ENCODE results near the gene RAB7B. TPM values are rescaled to one million over a fixed set of nuclear protein-coding genes. Genes with fewer than 3 reads are reported as not detected.
A peak's percentile ranks its signal among the peaks of the same experiment; 100 is the strongest.

Gene RAB7B
- total RNA-seq, 1 experiment from 2014 or later, result 0.22 TPM

GRCh38 chr1:205936846-205937586, 66.2 kb downstream of the RAB7B start:
- ChIA-PET POLR2A (no interaction called here), CTCF (no interaction called here), RAD21 (ENCODE audit: low non-redundant PET in 1 of 2, low total read pairs in 2 of 2, uncharacterized antibody in 2 of 2, unreplicated experiment in 2 of 2) (no interaction called here)
- peaks cover 12 to 37% of the 10 kb centered on the region in 2 experiments for H3K4me1 ChIP-seq (ENCODE audit: control insufficient read depth in 1 of 2, insufficient read depth in 2 of 2, low read length in 2 of 2)
- no peak overlapping the region for H3K9ac ChIP-seq (ENCODE audit: low read length)
- intact Hi-C loops (cut with micrococcal nuclease), result no loop called here
- TF ChIP-seq RAD21 (IDR thresholded peaks at IDR 0.05; ENCODE audit: low read depth), result no peak
- no peak for TF ChIP-seq SP1 (IDR thresholded peaks at IDR 0.05; ENCODE audit: low read depth)
- TF ChIP-seq SRF (IDR thresholded peaks at IDR 0.05; ENCODE audit: low read depth), result no peak
- TF ChIP-seq SIN3A (IDR thresholded peaks at IDR 0.05; ENCODE audit: low read depth), result no peak
- no peak for TF ChIP-seq TCF7L2 (IDR thresholded peaks at IDR 0.05; ENCODE audit: borderline replicate concordance, extremely low read depth, insufficient read depth, insufficient read length)
- TF ChIP-seq FOSL1 (IDR thresholded peaks at IDR 0.05; ENCODE audit: low read depth), result 0 out of 2 replicates have a peak, but pooled peaks have one; percentile 28
- no peak for TF ChIP-seq CBX3 (IDR thresholded peaks at IDR 0.05; ENCODE audit: low read depth)
- no peaks in the 10 kb centered on the region for H3K27me3 ChIP-seq (ENCODE audit: insufficient read depth, low read length)
- no peaks in the 10 kb centered on the region for H3K9me3 ChIP-seq (ENCODE audit: control insufficient read depth in 1 of 2, insufficient read depth in 1 of 2, low read depth in 1 of 2, low read length in 2 of 2)
- H4K20me1 ChIP-seq (ENCODE audit: insufficient read depth), result no peaks in the 10 kb centered on the region
- peak overlapping the region; percentile 31 for H3K4me2 ChIP-seq (ENCODE audit: low read length)
- ATAC-seq, result peak; percentile 38; the same call in 1 of the 2 replicates
- H3K27ac ChIP-seq (ENCODE audit: low read depth, low read length), result no peak overlapping the region
- no peaks in the 10 kb centered on the region for H3K36me3 ChIP-seq (ENCODE audit: control insufficient read depth in 1 of 2, insufficient read depth in 2 of 2, low read length in 2 of 2)
- H2AFZ ChIP-seq (ENCODE audit: low read depth, low read length, poor library complexity, severe bottlenecking), result no peak overlapping the region
- no peaks in the 10 kb centered on the region for H3K79me2 ChIP-seq (ENCODE audit: insufficient read depth, low read length)
- DNase-seq (ENCODE audit: low read depth, low spot score), result no peak
- H3K9me2 ChIP-seq (ENCODE audit: insufficient read depth), result no peaks in the 10 kb centered on the region
- BruUV-seq (replicated peaks), result no TSS peak
- no peak overlapping the region for H3K4me3 ChIP-seq (replicated peaks in 1 of 2; ENCODE audit: low read depth in 1 of 2, low read length in 2 of 2)

GRCh38 chr1:205936311-205936710, 66.9 kb downstream of the RAB7B start:
- peaks cover 12 to 37% of the 10 kb centered on the region in 2 experiments for H3K4me1 ChIP-seq (ENCODE audit: control insufficient read depth in 1 of 2, insufficient read depth in 2 of 2, low read length in 2 of 2)
- intact Hi-C loops (cut with micrococcal nuclease), result no loop called here
- ATAC-seq (no peak), DNase-seq (ENCODE audit: low read depth, low spot score) (no peak)
- no peak overlapping the region for H3K4me3 ChIP-seq (replicated peaks in 1 of 2; ENCODE audit: low read depth in 1 of 2, low read length in 2 of 2)
- ChIA-PET CTCF (no interaction called here), RAD21 (ENCODE audit: low non-redundant PET in 1 of 2, low total read pairs in 2 of 2, uncharacterized antibody in 2 of 2, unreplicated experiment in 2 of 2) (no interaction called here), POLR2A (no interaction called here)
- H3K9ac ChIP-seq (ENCODE audit: low read length), result no peak overlapping the region
- no peaks in the 10 kb centered on the region for H3K9me3 ChIP-seq (ENCODE audit: control insufficient read depth in 1 of 2, insufficient read depth in 1 of 2, low read depth in 1 of 2, low read length in 2 of 2)
- no peak overlapping the region for H3K27ac ChIP-seq (ENCODE audit: low read depth, low read length)
- no peaks in the 10 kb centered on the region for H3K79me2 ChIP-seq (ENCODE audit: insufficient read depth, low read length)
- BruUV-seq (replicated peaks), result no TSS peak
- no peaks in the 10 kb centered on the region for H3K36me3 ChIP-seq (ENCODE audit: control insufficient read depth in 1 of 2, insufficient read depth in 2 of 2, low read length in 2 of 2)
- no peaks in the 10 kb centered on the region for H3K27me3 ChIP-seq (ENCODE audit: insufficient read depth, low read length)
- H2AFZ ChIP-seq (ENCODE audit: low read depth, low read length, poor library complexity, severe bottlenecking), result no peak overlapping the region
- H3K9me2 ChIP-seq (ENCODE audit: insufficient read depth), result no peaks in the 10 kb centered on the region
- H4K20me1 ChIP-seq (ENCODE audit: insufficient read depth), result no peaks in the 10 kb centered on the region
- no peak overlapping the region for H3K4me2 ChIP-seq (ENCODE audit: low read length)
- TF ChIP-seq POLR2A (IDR thresholded peaks at IDR 0.05; ENCODE audit: borderline replicate concordance, extremely low read depth, insufficient read depth, insufficient read length), result no peak
- TF ChIP-seq POLR2AphosphoS5 (IDR thresholded peaks at IDR 0.05; ENCODE audit: low read depth, low read length), result no peak
- TF ChIP-seq RAD21 (IDR thresholded peaks at IDR 0.05; ENCODE audit: low read depth), result no peak
- no peak for TF ChIP-seq ZBTB33 (IDR thresholded peaks at IDR 0.05; ENCODE audit: extremely low read depth, insufficient replicate concordance, low read length)
- no peak for TF ChIP-seq ELF1 (IDR thresholded peaks at IDR 0.05; ENCODE audit: borderline replicate concordance, low read depth)
- TF ChIP-seq SIN3A (IDR thresholded peaks at IDR 0.05; ENCODE audit: low read depth), result no peak
- TF ChIP-seq CEBPB (IDR thresholded peaks at IDR 0.05; ENCODE audit: low read depth), result no peak
- no peak for TF ChIP-seq MAX (IDR thresholded peaks at IDR 0.05)
- no peak for TF ChIP-seq SRF (IDR thresholded peaks at IDR 0.05; ENCODE audit: low read depth)
- no peak for TF ChIP-seq CTCF (IDR thresholded peaks at IDR 0.05 in 2 of 3, conservative IDR thresholded peaks at IDR 0.05 in 1 of 3; ENCODE audit: borderline replicate concordance in 1 of 3, insufficient read depth in 1 of 3, low read depth in 2 of 3, low read length in 2 of 3)
- TF ChIP-seq EZH2phosphoT487 (IDR thresholded peaks at IDR 0.05; ENCODE audit: borderline replicate concordance), result no peak
- no peak for TF ChIP-seq YY1 (IDR thresholded peaks at IDR 0.05; ENCODE audit: extremely low read depth, insufficient replicate concordance, low read depth, low read length)
- TF ChIP-seq FOSL1 (IDR thresholded peaks at IDR 0.05; ENCODE audit: low read depth), result no peak
- TF ChIP-seq JUND (IDR thresholded peaks at IDR 0.05), result no peak
